Astrocyte of the spinal cord (primary cell): ENCODE data around the gene OR6J1.
A peak's percentile ranks its signal among the peaks of the same experiment; 100 is the strongest.
"Not testable (repeated sequence)": the region's sequence is repeated elsewhere in the genome, so short reads cannot be mapped to it uniquely, and the experiment has no call there.

Source experiments
- DNase-seq: peaks from one replicate; pipeline ENCODE4 v3.0.0; 2011; ENCODE audit warnings: low read depth, low spot score
- H3K4me3 ChIP-seq: 2 replicates; pipeline ENCODE4 v1.5.1; 2011; ENCODE audit warnings: low read depth, mild to moderate bottlenecking, low read length, moderate library complexity
- CTCF ChIP-seq: IDR thresholded peaks from 2 replicates; pipeline ENCODE4 v1.5.1; 2012; ENCODE audit warnings: low read depth, mild to moderate bottlenecking, low read length, inconsistent platforms
- in situ Hi-C: cut with HindIII; loops from 2 replicates; pipeline ENCODE4 v1.10.0; 2017; ENCODE audit warnings: low sequenced_read_pairs

OR6J1 gene

GRCh38 chr14:22627506-22628263, 16.5 kb downstream of the OR6J1 start:
- in situ Hi-C loops: no loop called here
- DNase-seq: no peak
- no peak overlapping the region for H3K4me3 ChIP-seq
- TF ChIP-seq CTCF: no peak

GRCh38 chr14:22626590-22626989, 17.6 kb downstream of the OR6J1 start:
- no peak overlapping the region for H3K4me3 ChIP-seq
- DNase-seq: no peak
- no peak for TF ChIP-seq CTCF
- in situ Hi-C loops: no loop called here

GRCh38 chr14:22623047-22623446, 21.1 kb downstream of the OR6J1 start:
- no peak overlapping the region for H3K4me3 ChIP-seq
- DNase-seq: no peak
- in situ Hi-C loops: no loop called here
- TF ChIP-seq CTCF: no peak

GRCh38 chr14:22622255-22622654, 21.9 kb downstream of the OR6J1 start:
- no peak for TF ChIP-seq CTCF
- DNase-seq: peak; percentile 69
- H3K4me3 ChIP-seq: no peak overlapping the region
- in situ Hi-C loops: no loop called here

DNA sequence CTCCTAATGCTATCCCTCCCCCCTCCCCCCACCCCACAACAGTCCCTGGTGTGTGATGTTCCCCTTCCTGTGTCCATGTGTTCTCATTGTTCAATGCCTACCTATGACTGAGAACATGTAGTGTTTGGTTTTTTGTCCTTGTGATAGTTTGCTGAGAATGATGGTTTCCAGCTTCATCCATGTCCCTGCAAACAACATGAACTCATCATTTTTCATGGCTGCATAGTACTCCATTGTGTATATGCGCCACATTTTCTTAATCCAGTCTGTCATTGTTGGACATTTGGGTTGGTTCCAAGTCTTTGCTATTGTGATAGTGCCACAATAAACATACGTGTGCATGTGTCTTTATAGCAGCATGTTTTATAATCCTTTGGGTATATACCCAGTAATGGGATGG, 28.4 kb downstream of the OR6J1 start:
- H3K4me3 ChIP-seq, DNase-seq, in situ Hi-C loops: not testable (repeated sequence)

GRCh38 chr14:22614240-22614799, 29.8 kb downstream of the OR6J1 start:
- H3K4me3 ChIP-seq: no peak overlapping the region
- no peak for TF ChIP-seq CTCF
- in situ Hi-C loops: no loop called here
- peak; percentile 96 for DNase-seq

DNA sequence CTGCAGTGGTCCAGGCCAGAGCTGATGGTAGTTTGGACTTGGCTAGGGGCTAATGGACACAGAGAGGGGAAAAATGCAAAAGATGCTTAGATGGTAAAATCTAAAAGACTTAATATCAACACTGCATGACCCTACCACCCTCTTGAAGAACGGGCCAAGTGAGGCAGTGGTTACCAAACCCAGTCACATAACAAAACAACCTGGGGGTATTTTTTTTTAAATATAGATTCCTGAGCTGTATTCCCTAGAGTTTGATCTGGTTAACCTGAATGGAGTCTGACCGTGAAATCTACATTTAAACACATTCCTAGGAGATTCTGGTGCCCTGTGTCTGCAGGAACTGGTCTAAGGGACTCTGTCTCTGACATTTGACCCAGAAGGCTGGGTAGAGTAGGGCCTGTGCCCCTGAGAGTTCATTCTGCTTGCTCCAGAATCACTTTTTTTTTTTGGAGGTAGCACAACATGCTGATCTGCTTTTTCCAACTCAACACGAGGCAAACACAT, 30.4 kb downstream of the OR6J1 start:
- TF ChIP-seq CTCF: no peak
- DNase-seq: no peak

More for the DNA sequence above, 30.4 kb downstream of the OR6J1 start:
- in situ Hi-C loops: no loop called here
- H3K4me3 ChIP-seq: no peak overlapping the region
